CD4-positive, alpha-beta T cell (primary cell): ENCODE measurements around the gene CSRNP3. TPM values are rescaled to one million over a fixed set of nuclear protein-coding genes. Genes with fewer than 3 reads are reported as not detected.

Source experiments
- ATAC-seq: fragments of 200-7000 bp; cut with Tn5 transposase; one replicate; pipeline ENCODE4 v1.10.0; 2022; ENCODE audit warnings: mild to moderate bottlenecking; ENCODE audit not compliant: poor library complexity
- CTCF ChIA-PET: fragments of 350-600 bp; sonication (Branson Sonifier 250); formaldehyde crosslinking; loops from one replicate; lab custom pipeline; 2021; ENCODE audit warnings: antibody characterized with exemption, inconsistent platforms; lab: Charles Lee
- POLR2A ChIA-PET: fragments of 350-600 bp; sonication (Branson Sonifier 250); formaldehyde crosslinking; loops from one replicate; lab custom pipeline; 2021; ENCODE audit warnings: antibody characterized with exemption, inconsistent platforms; lab: Charles Lee
- DNase-seq, 14 experiments: peaks; one replicate each; pipeline ENCODE4 v3.0.0-alpha.2; 2013 to 2020; ENCODE audit warnings: mixed read lengths in 2 of 14
- H3K27ac ChIP-seq, 2 donors: one replicate each; pipeline versions ENCODE4 v1.5.1 to v1.7.0; 2013; ENCODE audit warnings: low read length in 2 of 2, low read depth in 1 of 2, mild to moderate bottlenecking in 1 of 2
- H3K27me3 ChIP-seq, 2 experiments: 1 replicate in 1 of 2; 2 replicates in 1 of 2; pipeline versions ENCODE4 v1.6.1 to v1.7.0; 2013; ENCODE audit warnings: low read length in 2 of 2, control low read depth in 1 of 2, mild to moderate bottlenecking in 1 of 2, moderate library complexity in 1 of 2; ENCODE audit not compliant: insufficient read depth in 2 of 2, control insufficient read depth in 1 of 2
- H3K36me3 ChIP-seq: one replicate; pipeline ENCODE4 v1.6.1; 2013; ENCODE audit warnings: low read length, control low read depth; ENCODE audit not compliant: insufficient read depth
- H3K4me1 ChIP-seq: one replicate; pipeline ENCODE4 v1.6.1; 2013; ENCODE audit warnings: low read length, control low read depth; ENCODE audit not compliant: insufficient read depth
- H3K4me3 ChIP-seq: one replicate; pipeline ENCODE4 v1.5.1; 2013; ENCODE audit warnings: mild to moderate bottlenecking, low read length, moderate library complexity
- H3K9me3 ChIP-seq, 2 experiments: 1 replicate in 1 of 2; 2 replicates in 1 of 2; pipeline versions ENCODE4 v1.6.1 to v1.7.0; 2013; ENCODE audit warnings: low read length in 2 of 2, mild to moderate bottlenecking in 2 of 2, control low read depth in 1 of 2, moderate library complexity in 1 of 2; ENCODE audit not compliant: control insufficient read depth in 1 of 2, insufficient read depth in 1 of 2
- H3K27ac Mint-ChIP-seq: one replicate; pipeline ENCODE4 v1.8.0; 2020; ENCODE audit warnings: mixed read lengths
- H3K27me3 Mint-ChIP-seq: one replicate; pipeline ENCODE4 v1.8.0; 2021; ENCODE audit warnings: mixed read lengths
- H3K36me3 Mint-ChIP-seq: one replicate; pipeline ENCODE4 v1.8.0; 2021; ENCODE audit warnings: low read depth, mixed read lengths
- H3K4me1 Mint-ChIP-seq: one replicate; pipeline ENCODE4 v1.8.0; 2021; ENCODE audit warnings: low read depth, mixed read lengths
- H3K4me3 Mint-ChIP-seq: one replicate; pipeline ENCODE4 v1.8.0; 2020; ENCODE audit warnings: mild to moderate bottlenecking, mixed read lengths
- H3K9me3 Mint-ChIP-seq: one replicate; pipeline ENCODE4 v1.8.0; 2020; ENCODE audit warnings: mixed read lengths
- CTCF ChIP-seq: fragments of 200-600 bp; IDR thresholded peaks from one replicate; pipeline ENCODE4 v1.8.0; 2022; ENCODE audit warnings: antibody characterized with exemption, mild to moderate bottlenecking
- intact Hi-C, 2 experiments: fragments of 100-400 bp; cut with DNase I in 1 of 2; cut with micrococcal nuclease in 1 of 2; formaldehyde crosslinking; loops; one replicate each; pipeline versions ENCODE4 v1.15.1 to v1.9.0; 2023 to 2025; cut with DNase I, micrococcal nuclease
- total RNA-seq, 174 experiments: library from RNA in 2 of 174; stranded (reverse) in 2 of 174; gene quantifications; one replicate each; pipeline ENCODE4 v1.2.3 and lab custom pipeline; 2021 to 2026

Gene CSRNP3
- total RNA-seq, 2 experiments from 2014 or later, result not detected

- DNase-seq (no peak), ATAC-seq (no peak)
- no peak for TF ChIP-seq CTCF
- Histone ChIP-seq H3K27ac (no peak overlapping the region), H3K36me3 (no peaks in the 10 kb centered on the region), H3K9me3 (no peaks in the 10 kb centered on the region), H3K4me1 (no peaks in the 10 kb centered on the region), H3K27me3 (no peaks in the 10 kb centered on the region), H3K4me3 (no peak overlapping the region)
- ChIA-PET CTCF (no interaction called here), POLR2A (no interaction called here)
- Mint-ChIP-seq H3K4me1 (peaks cover 16% of the 10 kb centered on the region), H3K9me3 (no peaks in the 10 kb centered on the region), H3K4me3 (no peak overlapping the region), H3K27ac (no peak overlapping the region), H3K27me3 (no peaks in the 10 kb centered on the region), H3K36me3 (no peaks in the 10 kb centered on the region)
- intact Hi-C loops, result no loop called here
Measured at GRCh38 chr2:165632594-165632993, 163.1 kb downstream of the CSRNP3 start.

- Histone ChIP-seq H3K36me3 (no peaks in the 10 kb centered on the region), H3K9me3 (no peaks in the 10 kb centered on the region), H3K27ac (no peak overlapping the region), H3K4me3 (no peak overlapping the region), H3K27me3 (no peaks in the 10 kb centered on the region), H3K4me1 (no peaks in the 10 kb centered on the region)
- intact Hi-C loops, result no loop called here
- no peak overlapping the region for H3K27ac Mint-ChIP-seq
- H3K9me3 Mint-ChIP-seq, result no peaks in the 10 kb centered on the region
- no peak for DNase-seq
- POLR2A ChIA-PET, result no interaction called here
- peaks cover 16% of the 10 kb centered on the region for H3K4me1 Mint-ChIP-seq
- no peak for TF ChIP-seq CTCF
- H3K27me3 Mint-ChIP-seq, result no peaks in the 10 kb centered on the region
- no peak for ATAC-seq
- H3K36me3 Mint-ChIP-seq, result no peaks in the 10 kb centered on the region
- no peak overlapping the region for H3K4me3 Mint-ChIP-seq
- CTCF ChIA-PET, result no interaction called here
Measured at GRCh38 chr2:165633431-165633830, 163.9 kb downstream of the CSRNP3 start.

GRCh38 chr2:165634282-165634681 is 164.8 kb downstream of the CSRNP3 start:
- Histone ChIP-seq H3K36me3 (no peaks in the 10 kb centered on the region), H3K27me3 (no peaks in the 10 kb centered on the region), H3K4me1 (no peaks in the 10 kb centered on the region), H3K9me3 (no peaks in the 10 kb centered on the region), H3K27ac (no peak overlapping the region), H3K4me3 (no peak overlapping the region)
- H3K4me3 Mint-ChIP-seq, result no peak overlapping the region
- TF ChIP-seq CTCF, result no peak
- no peaks in the 10 kb centered on the region for H3K9me3 Mint-ChIP-seq
- ChIA-PET POLR2A (no interaction called here), CTCF (no interaction called here)
- intact Hi-C loops, result no loop called here
- H3K4me1 Mint-ChIP-seq, result peaks cover 14% of the 10 kb centered on the region
- H3K27ac Mint-ChIP-seq, result no peak overlapping the region
- ATAC-seq (no peak), DNase-seq (no peak)
- no peaks in the 10 kb centered on the region for H3K36me3 Mint-ChIP-seq
- no peaks in the 10 kb centered on the region for H3K27me3 Mint-ChIP-seq
